PC-9 (cell line): Measurements from ENCODE around the gene PIEZO2. TPM values are rescaled to one million over a fixed set of nuclear protein-coding genes. Genes with fewer than 3 reads are reported as not detected.

Experiments
- BruUV-seq: library from RNA; stranded (reverse); fragments of 400-500 nt; replicated peaks from 2 replicates; lab custom pipeline; 2021; lab: Mats Ljungman, UMichigan
- CTCF ChIA-PET: fragments of 300-600 bp; sonication (Branson Sonifier 250); formaldehyde crosslinking; loops from one replicate; lab custom pipeline; 2022; ENCODE audit warnings: antibody characterized with exemption; lab: Charles Lee
- POLR2A ChIA-PET: fragments of 300-600 bp; sonication (Branson Sonifier 250); formaldehyde crosslinking; loops from one replicate; lab custom pipeline; 2022; ENCODE audit warnings: antibody characterized with exemption; ENCODE audit not compliant: unreplicated experiment; lab: Charles Lee
- DNase-seq, 2 experiments: peaks; one replicate each; pipeline versions ENCODE4 v3.0.0 to v3.0.0-alpha.2; 2015 to 2022; ENCODE audit warnings: mixed read lengths in 1 of 2
- H2AFZ ChIP-seq: fragments of 200-600 bp; sonication (generic); 2 replicates; pipeline ENCODE4 v1.8.1; 2017; ENCODE audit warnings: antibody characterized with exemption
- H3F3A ChIP-seq: fragments of 200-600 bp; sonication (generic); 2 replicates; pipeline ENCODE4 v1.8.1; 2017; ENCODE audit warnings: antibody characterized with exemption, mild to moderate bottlenecking, low read depth; ENCODE audit not compliant: insufficient read depth
- H3K27ac ChIP-seq: fragments of 200-600 bp; sonication (generic); 2 replicates; pipeline ENCODE4 v1.6.1; 2016; ENCODE audit warnings: mixed run types
- H3K27me3 ChIP-seq: fragments of 200-600 bp; sonication (generic); 2 replicates; pipeline ENCODE4 v1.6.1; 2016; ENCODE audit warnings: low read depth, mixed run types; ENCODE audit not compliant: insufficient read depth
- H3K36me3 ChIP-seq: fragments of 200-600 bp; sonication (generic); 2 replicates; pipeline ENCODE4 v1.6.1; 2016; ENCODE audit warnings: low read depth, mixed run types
- H3K4me1 ChIP-seq: fragments of 200-600 bp; sonication (generic); replicated peaks from 2 replicates; pipeline ENCODE4 v1.6.1; 2016; ENCODE audit warnings: mixed run types; ENCODE audit not compliant: insufficient read depth
- H3K4me2 ChIP-seq: fragments of 200-600 bp; sonication (generic); 2 replicates; pipeline ENCODE4 v1.6.1; 2017; ENCODE audit warnings: mixed run types
- H3K4me3 ChIP-seq: fragments of 200-600 bp; sonication (generic); 2 replicates; pipeline ENCODE4 v1.6.1; 2016; ENCODE audit warnings: mixed run types
- H3K79me2 ChIP-seq: fragments of 200-600 bp; sonication (generic); 2 replicates; pipeline ENCODE4 v1.6.1; 2017; ENCODE audit warnings: low read depth, mixed run types
- H3K9me2 ChIP-seq: fragments of 200-600 bp; sonication (generic); 2 replicates; pipeline ENCODE4 v1.8.1; 2017; ENCODE audit warnings: mild to moderate bottlenecking; ENCODE audit not compliant: insufficient read depth
- H3K9me3 ChIP-seq: fragments of 200-600 bp; sonication (generic); 2 replicates; pipeline ENCODE4 v1.8.1; 2016; ENCODE audit warnings: low read depth; ENCODE audit not compliant: insufficient read depth
- H4K20me1 ChIP-seq: fragments of 200-600 bp; sonication (generic); 2 replicates; pipeline ENCODE4 v1.8.1; 2017; ENCODE audit not compliant: insufficient read depth
- CTCF ChIP-seq: fragments of 200-600 bp; sonication (generic); conservative IDR thresholded peaks from 2 replicates; pipeline ENCODE4 v1.6.1; 2017; ENCODE audit warnings: mixed run types, antibody characterized with exemption, mild to moderate bottlenecking, moderate library complexity
- EZH2 ChIP-seq: fragments of 200-600 bp; sonication (generic); IDR thresholded peaks from 2 replicates; pipeline ENCODE4 v1.8.0; 2017; ENCODE audit warnings: antibody characterized with exemption, low read depth
- intact Hi-C: fragments of 100-400 bp; cut with micrococcal nuclease; formaldehyde crosslinking; loops from one replicate; pipeline ENCODE4 v1.10.0; 2022; ENCODE audit not compliant: unreplicated experiment
- total RNA-seq: library from RNA; stranded (reverse); gene quantifications from 2 replicates; pipeline ENCODE4 v1.2.3, GENCODE V29; 2021

PIEZO2 gene
- total RNA-seq, 1 experiment from 2014 or later = not detected

- H2AFZ ChIP-seq = no peak overlapping the region
- POLR2A ChIA-PET = no interaction called here
- CTCF ChIA-PET = no interaction called here
- no peaks in the 10 kb centered on the region for H3F3A ChIP-seq
- intact Hi-C loops = no loop called here
- no peaks in the 10 kb centered on the region for H3K4me1 ChIP-seq
- no TSS peak for BruUV-seq
- no peaks in the 10 kb centered on the region for H3K36me3 ChIP-seq
- no peak overlapping the region for H3K4me2 ChIP-seq
- no peak for DNase-seq
- no peaks in the 10 kb centered on the region for H3K9me3 ChIP-seq
- peaks cover 46% of the 10 kb centered on the region for H3K27me3 ChIP-seq
- no peaks in the 10 kb centered on the region for H4K20me1 ChIP-seq
- no peaks in the 10 kb centered on the region for H3K79me2 ChIP-seq
- no peak overlapping the region for H3K4me3 ChIP-seq
- no peaks in the 10 kb centered on the region; the same call in 1 of the 2 replicates for H3K9me2 ChIP-seq
- no peak for TF ChIP-seq EZH2
- no peak for TF ChIP-seq CTCF
- no peak overlapping the region for H3K27ac ChIP-seq
These were observed 23.7 kb downstream of the PIEZO2 start for GRCh38 chr18:11125492-11126315.

GRCh38 chr18:11124054-11124453, 25.3 kb downstream of the PIEZO2 start:
- H4K20me1 ChIP-seq = no peaks in the 10 kb centered on the region
- POLR2A ChIA-PET = no interaction called here
- H3K4me1 ChIP-seq = no peaks in the 10 kb centered on the region
- H3K9me2 ChIP-seq = no peaks in the 10 kb centered on the region; the same call in 1 of the 2 replicates
- no peak overlapping the region for H3K4me3 ChIP-seq
- H3K79me2 ChIP-seq = no peaks in the 10 kb centered on the region
- DNase-seq = no peak
- TF ChIP-seq EZH2 (no peak), CTCF (no peak)
- H2AFZ ChIP-seq = no peak overlapping the region
- no TSS peak for BruUV-seq
- H3F3A ChIP-seq = no peaks in the 10 kb centered on the region
- no peak overlapping the region for H3K27ac ChIP-seq
- CTCF ChIA-PET = no interaction called here
- no peaks in the 10 kb centered on the region for H3K9me3 ChIP-seq
- intact Hi-C loops = no loop called here
- H3K4me2 ChIP-seq = no peak overlapping the region
- no peaks in the 10 kb centered on the region for H3K36me3 ChIP-seq
- peaks cover 46% of the 10 kb centered on the region for H3K27me3 ChIP-seq

GRCh38 chr18:11121443-11121849, 27.9 kb downstream of the PIEZO2 start:
- TF ChIP-seq CTCF = no peak
- TF ChIP-seq EZH2 = no peak
- no peaks in the 10 kb centered on the region for H3F3A ChIP-seq
- H3K27me3 ChIP-seq = peaks cover 55% of the 10 kb centered on the region
- H3K4me1 ChIP-seq = no peaks in the 10 kb centered on the region
- H3K27ac ChIP-seq = no peak overlapping the region
- BruUV-seq = no TSS peak
- no peak overlapping the region for H3K4me2 ChIP-seq
- ChIA-PET POLR2A (no interaction called here), CTCF (no interaction called here)
- intact Hi-C loops = no loop called here
- H3K9me2 ChIP-seq = no peaks in the 10 kb centered on the region; the same call in 1 of the 2 replicates
- no peak overlapping the region for H2AFZ ChIP-seq
- H4K20me1 ChIP-seq = no peaks in the 10 kb centered on the region
- H3K79me2 ChIP-seq = no peaks in the 10 kb centered on the region
- H3K9me3 ChIP-seq = no peaks in the 10 kb centered on the region
- DNase-seq = no peak
- no peaks in the 10 kb centered on the region for H3K36me3 ChIP-seq
- no peak overlapping the region for H3K4me3 ChIP-seq
